ENCODE results near the gene ABR.
A peak's percentile ranks its signal among the peaks of the same experiment; 100 is the strongest.

Gene ABR

DNA sequence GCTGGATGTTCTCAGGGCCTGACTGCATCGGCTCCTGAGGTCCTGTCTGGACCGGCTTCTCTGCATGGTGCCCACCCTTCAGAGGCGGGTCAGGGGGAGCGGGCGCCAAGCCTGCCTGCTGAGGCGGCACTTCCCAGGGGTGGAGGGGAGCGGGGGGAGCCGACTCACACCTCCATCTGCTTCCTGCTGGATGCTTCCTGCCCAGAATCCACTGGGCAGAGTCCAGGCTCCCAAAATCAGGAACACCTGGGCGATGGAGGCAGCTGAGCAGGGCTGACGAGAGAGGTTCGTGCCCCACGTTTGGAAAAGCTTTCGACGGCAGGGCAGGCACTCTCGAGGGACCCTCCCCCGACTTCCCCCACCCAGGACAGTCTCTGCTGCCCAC is 140.7 kb downstream of the ABR start:
- Histone ChIP-seq H3K4me1 (ENCODE audit: insufficient read depth, low read length) (peaks cover 9% of the 10 kb centered on the region; the same call in 1 of the 2 replicates), H3K9ac (ENCODE audit: low read depth, low read length) (no peak overlapping the region), H3K9me3 (ENCODE audit: control insufficient read depth, insufficient read depth, low read length) (no peaks in the 10 kb centered on the region), H3K36me3 (ENCODE audit: insufficient read depth, low read length) (no peaks in the 10 kb centered on the region; the same call in 1 of the 2 replicates)

DNA sequence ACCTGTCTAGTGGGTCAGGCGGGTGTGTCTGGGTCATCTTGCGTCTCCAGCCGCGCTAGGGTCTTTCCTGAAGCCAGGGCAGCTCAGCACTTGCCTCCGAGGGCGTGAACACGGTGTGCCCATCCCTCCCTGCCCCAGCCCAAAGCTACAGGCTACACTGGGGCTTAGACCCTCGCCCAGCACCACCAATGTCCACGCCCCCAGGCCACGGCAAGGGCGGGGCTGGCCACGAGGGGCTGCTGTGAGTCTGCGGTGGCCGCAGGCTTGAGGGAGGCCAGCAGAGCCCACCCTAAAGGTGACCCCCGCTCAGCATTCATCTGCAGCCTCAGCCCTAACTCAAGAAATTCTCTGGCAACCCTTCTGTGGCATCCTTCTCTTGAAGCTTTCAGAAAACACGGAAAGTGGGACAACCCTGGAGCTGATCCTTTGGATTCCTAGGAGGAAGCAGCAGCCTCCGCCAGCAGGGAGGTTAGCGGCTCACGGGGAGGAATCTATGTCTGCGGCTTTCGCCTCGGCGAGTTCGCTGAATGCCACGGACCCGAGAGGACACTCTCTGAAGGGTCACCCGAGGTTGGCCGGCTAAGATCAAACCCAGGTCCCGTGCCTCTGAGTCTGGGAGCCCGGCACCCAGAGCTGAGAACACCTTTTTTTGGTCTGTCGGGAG is 141.2 kb downstream of the ABR start:
- Histone ChIP-seq H3K9ac (ENCODE audit: low read depth, low read length) (no peak overlapping the region), H3K9me3 (ENCODE audit: control insufficient read depth, insufficient read depth, low read length) (no peaks in the 10 kb centered on the region)

DNA sequence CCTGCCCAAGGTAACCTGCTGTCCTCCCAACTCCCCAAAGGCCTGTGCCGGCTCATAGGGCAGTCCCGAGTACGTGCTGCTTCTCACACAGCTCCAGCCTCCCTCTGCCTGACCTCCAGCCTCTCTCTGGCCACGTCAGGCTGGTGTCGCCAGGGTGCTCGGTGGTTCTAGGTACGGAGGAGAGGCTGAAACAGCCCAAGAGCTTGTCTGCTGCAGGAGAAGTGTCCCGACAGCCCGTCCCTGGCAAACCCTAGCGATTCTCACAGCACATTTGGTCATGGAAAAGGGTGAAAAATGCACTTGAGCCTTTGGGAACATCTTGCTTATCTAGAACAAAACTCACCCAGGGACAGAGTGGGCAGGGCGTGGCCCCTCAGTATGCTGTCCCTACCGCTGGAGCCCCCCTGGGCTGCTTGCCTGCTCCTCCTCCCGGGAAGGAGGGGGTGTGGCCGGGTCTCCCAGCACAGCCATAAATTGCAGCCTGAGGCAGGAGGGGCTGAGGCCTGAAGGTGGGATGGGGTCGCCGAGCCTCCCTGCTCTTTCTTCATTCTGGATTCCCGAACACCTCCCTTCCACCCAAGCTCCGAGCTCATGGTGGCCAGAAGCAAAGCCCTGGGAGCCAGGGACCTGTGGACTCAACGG is 142.4 kb downstream of the ABR start:
- H3K9ac ChIP-seq (ENCODE audit: low read depth, low read length) = no peak overlapping the region

More for the DNA sequence above, 141.2 kb downstream of the ABR start:
- no peaks in the 10 kb centered on the region; the same call in 1 of the 2 replicates for H3K36me3 ChIP-seq (ENCODE audit: insufficient read depth, low read length)
- H3K4me1 ChIP-seq (ENCODE audit: insufficient read depth, low read length) = peaks cover 9% of the 10 kb centered on the region; the same call in 1 of the 2 replicates

DNA sequence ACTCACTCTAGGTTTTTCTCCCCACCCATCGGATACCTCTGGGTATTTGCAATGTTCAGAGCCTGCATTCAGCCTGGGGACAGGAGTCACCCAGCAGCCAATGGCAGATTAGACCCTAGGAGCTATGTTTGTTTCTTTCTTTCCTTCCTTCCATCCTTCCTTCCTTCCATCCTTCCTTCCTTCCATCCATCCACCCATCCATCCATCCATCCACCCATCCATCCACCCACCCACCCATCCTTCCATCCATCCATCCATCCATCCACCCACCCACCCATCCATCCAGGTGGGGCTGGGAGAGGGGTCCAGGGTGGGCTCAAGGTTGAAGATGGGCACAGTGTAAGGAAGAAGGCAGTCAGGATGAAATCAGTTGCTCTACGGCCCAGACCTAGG is 142.9 kb downstream of the ABR start:
- no peaks in the 10 kb centered on the region; the same call in 1 of the 2 replicates for H3K36me3 ChIP-seq (ENCODE audit: insufficient read depth, low read length)
- peaks cover 9% of the 10 kb centered on the region; the same call in 1 of the 2 replicates for H3K4me1 ChIP-seq (ENCODE audit: insufficient read depth, low read length)

More for the DNA sequence above, 142.4 kb downstream of the ABR start:
- Histone ChIP-seq H3K36me3 (ENCODE audit: insufficient read depth, low read length) (no peaks in the 10 kb centered on the region; the same call in 1 of the 2 replicates), H3K9me3 (ENCODE audit: control insufficient read depth, insufficient read depth, low read length) (no peaks in the 10 kb centered on the region), H3K4me1 (ENCODE audit: insufficient read depth, low read length) (peaks cover 9% of the 10 kb centered on the region; the same call in 1 of the 2 replicates)

DNA sequence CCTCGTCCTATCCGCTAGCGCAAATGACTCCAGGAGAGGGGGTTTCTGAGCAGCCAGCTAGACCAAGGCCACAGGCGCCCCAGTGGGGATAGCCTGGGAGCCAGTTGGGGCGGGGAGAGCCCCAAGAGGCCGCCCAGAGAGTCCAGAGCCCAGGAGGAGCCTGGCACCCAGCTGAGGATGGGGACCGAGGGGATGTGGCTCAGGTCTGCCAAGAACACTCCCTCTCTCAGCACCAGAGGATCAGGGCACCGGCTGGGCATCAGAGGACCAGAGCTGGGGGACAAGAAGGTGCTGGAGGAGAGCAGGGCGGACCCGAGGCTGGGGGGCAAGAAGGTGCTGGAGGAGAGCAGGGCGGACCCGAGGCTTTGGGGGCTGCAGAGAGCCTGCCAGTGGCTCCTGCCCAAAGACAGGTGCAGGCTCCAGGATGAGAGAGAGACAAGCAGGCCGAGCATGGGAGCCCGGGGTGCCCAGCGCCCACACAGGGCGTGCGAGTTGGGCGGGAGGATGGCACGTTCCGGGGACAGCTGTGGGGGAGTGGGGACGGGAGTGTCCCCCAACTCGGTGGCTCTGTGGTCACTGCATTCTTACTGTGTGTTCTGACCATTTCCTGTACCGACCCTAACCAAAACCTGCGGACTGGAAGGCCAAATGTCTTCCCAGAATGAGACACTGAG is 143.5 kb downstream of the ABR start:
- Histone ChIP-seq H3K4me1 (ENCODE audit: insufficient read depth, low read length) (peaks cover 9% of the 10 kb centered on the region; the same call in 1 of the 2 replicates), H3K36me3 (ENCODE audit: insufficient read depth, low read length) (no peaks in the 10 kb centered on the region; the same call in 1 of the 2 replicates), H3K9ac (ENCODE audit: low read depth, low read length) (no peak overlapping the region), H3K9me3 (ENCODE audit: control insufficient read depth, insufficient read depth, low read length) (no peaks in the 10 kb centered on the region)

More for the DNA sequence above, 142.9 kb downstream of the ABR start:
- Histone ChIP-seq H3K9ac (ENCODE audit: low read depth, low read length) (no peak overlapping the region), H3K9me3 (ENCODE audit: control insufficient read depth, insufficient read depth, low read length) (no peaks in the 10 kb centered on the region)

DNA sequence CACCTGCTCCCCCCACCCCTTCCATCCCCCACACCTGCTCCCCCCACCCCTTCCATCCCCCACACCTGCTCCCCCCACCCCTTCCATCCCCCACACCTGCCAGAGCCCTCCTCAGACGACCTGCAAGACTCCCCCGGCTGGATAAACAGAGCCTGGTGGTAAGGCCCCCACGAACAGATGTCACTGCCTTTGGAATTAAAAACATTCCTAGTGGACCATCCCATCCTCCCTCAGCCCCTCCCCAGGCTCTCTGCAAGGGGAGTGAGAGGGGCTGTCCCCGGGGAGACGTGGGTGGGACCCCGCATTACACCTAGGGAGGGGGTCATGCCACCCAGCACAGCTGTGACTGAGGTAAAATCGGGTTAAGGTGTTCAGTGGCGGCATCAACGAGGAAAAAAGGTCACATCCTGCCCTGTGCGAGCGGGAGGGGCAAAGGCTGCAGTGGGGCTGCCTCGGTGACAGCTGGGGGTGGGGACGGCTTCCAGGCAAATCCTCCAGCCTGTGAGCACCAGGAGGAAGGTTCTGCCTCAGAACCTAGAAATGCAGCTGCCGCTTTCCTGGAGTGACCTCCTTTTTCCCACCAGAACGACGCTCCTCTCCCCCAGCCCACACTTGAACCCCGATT is 144.1 kb downstream of the ABR start:
- Histone ChIP-seq H3K9ac (ENCODE audit: low read depth, low read length) (no peak overlapping the region), H3K4me1 (ENCODE audit: insufficient read depth, low read length) (peaks cover 9% of the 10 kb centered on the region; the same call in 1 of the 2 replicates), H3K36me3 (ENCODE audit: insufficient read depth, low read length) (no peaks in the 10 kb centered on the region; the same call in 1 of the 2 replicates), H3K9me3 (ENCODE audit: control insufficient read depth, insufficient read depth, low read length) (no peaks in the 10 kb centered on the region)

DNA sequence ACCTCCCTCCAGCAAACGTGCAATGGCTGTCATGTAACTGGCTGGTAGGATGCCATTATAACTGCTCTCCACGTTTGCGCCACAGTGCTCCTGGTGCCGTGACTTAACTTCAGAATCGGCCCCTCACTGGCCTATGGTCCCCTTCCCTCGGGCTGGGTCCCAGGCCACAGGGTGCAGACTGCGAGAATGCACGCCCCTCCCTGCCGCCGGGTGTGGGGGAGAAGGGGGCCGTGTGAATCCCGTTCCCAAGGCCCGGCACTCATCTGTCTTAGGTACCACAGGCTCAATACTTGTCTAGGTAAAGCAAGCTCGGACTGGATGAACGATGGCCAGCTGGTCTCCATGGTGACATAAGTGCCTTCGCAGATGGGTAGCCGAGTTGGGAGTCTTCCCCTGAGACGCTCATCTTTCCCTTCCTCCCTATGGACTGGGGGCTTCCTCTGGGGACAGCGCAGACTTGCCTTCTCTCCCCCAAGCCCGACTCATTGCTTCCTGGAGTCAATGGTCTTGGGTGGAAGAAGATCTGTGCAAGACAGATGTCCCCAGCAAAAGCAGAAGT is 145.1 kb downstream of the ABR start:
- Histone ChIP-seq H3K9me3 (ENCODE audit: control insufficient read depth, insufficient read depth, low read length) (no peaks in the 10 kb centered on the region), H3K4me1 (ENCODE audit: insufficient read depth, low read length) (peaks cover 8% of the 10 kb centered on the region; the same call in 1 of the 2 replicates), H3K9ac (ENCODE audit: low read depth, low read length) (no peak overlapping the region), H3K36me3 (ENCODE audit: insufficient read depth, low read length) (no peaks in the 10 kb centered on the region)

DNA sequence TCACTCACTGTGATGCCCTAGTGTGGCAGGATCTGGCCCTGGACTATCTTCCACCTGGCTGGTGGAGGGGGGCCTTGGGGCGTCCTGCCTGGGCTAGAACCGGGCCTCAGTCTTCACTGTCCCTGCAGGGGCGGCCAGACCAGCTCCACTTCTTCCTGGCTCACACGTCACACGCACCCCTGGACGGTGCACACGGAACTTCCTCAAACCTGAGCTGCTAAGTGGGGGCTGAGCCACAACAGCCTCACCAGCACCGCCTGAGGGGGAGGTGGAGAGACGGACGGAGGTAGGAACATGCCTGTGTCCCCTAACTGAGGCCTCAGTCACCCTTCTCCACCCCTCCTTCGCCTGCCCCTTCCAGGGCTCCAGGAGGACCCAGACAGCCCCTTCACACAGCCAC is 146.3 kb downstream of the ABR start:
- Histone ChIP-seq H3K4me1 (ENCODE audit: insufficient read depth, low read length) (no peaks in the 10 kb centered on the region; the same call in 1 of the 2 replicates), H3K36me3 (ENCODE audit: insufficient read depth, low read length) (no peaks in the 10 kb centered on the region), H3K9ac (ENCODE audit: low read depth, low read length) (no peak overlapping the region), H3K9me3 (ENCODE audit: control insufficient read depth, insufficient read depth, low read length) (no peaks in the 10 kb centered on the region)

DNA sequence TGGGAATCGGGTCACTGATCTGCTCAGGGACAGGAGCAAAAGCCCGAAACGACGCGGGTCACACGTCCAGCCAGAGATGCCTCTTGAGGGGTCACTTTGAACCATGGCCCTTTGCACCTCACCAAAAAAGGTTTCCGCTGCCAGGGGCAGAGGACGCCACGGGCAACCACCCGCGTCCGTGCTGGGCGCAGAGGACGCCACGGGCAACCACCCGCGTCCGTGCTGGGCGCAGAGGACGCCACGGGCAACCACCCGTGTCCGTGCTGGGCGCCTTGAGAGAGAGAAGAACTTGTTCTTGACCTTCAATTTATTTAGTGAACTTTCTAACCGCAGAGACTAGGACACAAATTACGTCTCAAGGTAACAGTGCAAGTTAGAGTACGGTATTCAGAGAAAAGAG is 147.4 kb downstream of the ABR start:
- peak overlapping the region; percentile 33; the same call in 1 of the 2 replicates for H3K9ac ChIP-seq (ENCODE audit: low read depth, low read length)
- no peaks in the 10 kb centered on the region for H3K36me3 ChIP-seq (ENCODE audit: insufficient read depth, low read length)
- H3K9me3 ChIP-seq (ENCODE audit: control insufficient read depth, insufficient read depth, low read length) = no peaks in the 10 kb centered on the region
- no peaks in the 10 kb centered on the region; the same call in 1 of the 2 replicates for H3K4me1 ChIP-seq (ENCODE audit: insufficient read depth, low read length)

DNA sequence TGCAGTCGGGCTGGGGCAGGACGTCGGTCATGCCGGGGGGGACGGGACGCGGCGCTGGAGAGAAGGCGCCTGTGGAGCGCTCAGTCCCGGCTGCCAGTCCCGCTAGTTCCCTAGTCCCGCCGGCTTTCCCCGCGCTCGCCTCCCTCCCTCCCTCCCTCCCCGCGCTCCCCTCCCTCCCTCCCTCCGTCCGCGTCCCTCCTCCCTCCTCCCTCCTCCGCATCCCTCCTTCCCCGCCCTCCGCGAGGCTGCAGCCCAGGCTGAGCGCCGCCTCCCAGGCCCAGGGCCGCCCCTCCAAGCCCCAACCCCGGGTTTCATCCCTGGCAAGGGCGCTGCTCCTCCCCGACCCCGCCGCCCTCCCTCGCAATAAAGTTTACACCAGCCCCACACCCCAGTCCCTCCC is 148.1 kb downstream of the ABR start:
- no peaks in the 10 kb centered on the region; the same call in 1 of the 2 replicates for H3K4me1 ChIP-seq (ENCODE audit: insufficient read depth, low read length)
- no peaks in the 10 kb centered on the region for H3K9me3 ChIP-seq (ENCODE audit: control insufficient read depth, insufficient read depth, low read length)
- H3K9ac ChIP-seq (ENCODE audit: low read depth, low read length) = peak overlapping the region; percentile 40; the same call in 1 of the 2 replicates
- no peaks in the 10 kb centered on the region for H3K36me3 ChIP-seq (ENCODE audit: insufficient read depth, low read length)

DNA sequence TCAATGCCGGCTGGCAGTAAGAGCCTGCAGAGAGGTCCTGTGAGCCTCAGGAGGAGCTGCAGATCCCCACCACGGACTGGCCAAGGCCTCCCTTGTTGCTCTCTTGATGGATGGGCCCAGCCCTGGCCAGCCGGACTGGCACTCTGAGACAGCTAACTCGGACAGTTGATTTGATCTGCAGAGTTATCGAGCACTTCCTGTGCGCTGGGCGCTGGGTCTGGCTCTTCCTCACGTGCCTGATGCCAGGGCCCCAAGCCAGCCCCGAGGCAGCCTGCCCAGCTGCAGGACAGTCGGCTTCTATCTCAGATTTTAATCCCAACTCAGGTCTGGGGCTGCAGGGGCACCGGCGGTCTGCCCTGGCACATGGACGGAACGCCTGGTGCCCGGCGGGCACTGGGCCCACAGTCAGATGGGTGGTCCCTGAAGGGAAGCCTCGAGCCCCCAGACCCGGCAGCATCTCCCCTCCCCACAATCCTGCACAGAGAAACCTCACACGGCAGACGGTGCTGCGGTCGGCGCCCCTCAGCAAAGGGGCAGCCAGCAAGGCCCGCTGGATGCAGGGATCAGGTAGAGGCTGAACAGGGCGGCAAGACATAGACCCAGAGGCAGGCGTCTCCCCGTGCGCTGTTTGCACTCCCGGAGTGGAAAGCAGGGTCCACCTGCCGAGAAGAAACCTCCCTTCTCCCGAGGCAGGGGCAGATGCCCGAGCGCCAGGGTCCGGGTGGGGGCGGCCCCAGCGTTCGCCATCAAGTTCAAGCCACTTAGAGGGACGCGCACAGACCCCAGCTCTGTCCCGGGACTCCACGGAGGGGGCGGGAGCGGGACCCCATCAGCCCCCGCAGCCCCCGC is 148.9 kb downstream of the ABR start:
- no peaks in the 10 kb centered on the region for H3K9me3 ChIP-seq (ENCODE audit: control insufficient read depth, insufficient read depth, low read length)
- H3K4me1 ChIP-seq (ENCODE audit: insufficient read depth, low read length) = no peaks in the 10 kb centered on the region; the same call in 1 of the 2 replicates
- H3K36me3 ChIP-seq (ENCODE audit: insufficient read depth, low read length) = no peaks in the 10 kb centered on the region
- H3K9ac ChIP-seq (ENCODE audit: low read depth, low read length) = peak overlapping the region; percentile 24; the same call in 1 of the 2 replicates

DNA sequence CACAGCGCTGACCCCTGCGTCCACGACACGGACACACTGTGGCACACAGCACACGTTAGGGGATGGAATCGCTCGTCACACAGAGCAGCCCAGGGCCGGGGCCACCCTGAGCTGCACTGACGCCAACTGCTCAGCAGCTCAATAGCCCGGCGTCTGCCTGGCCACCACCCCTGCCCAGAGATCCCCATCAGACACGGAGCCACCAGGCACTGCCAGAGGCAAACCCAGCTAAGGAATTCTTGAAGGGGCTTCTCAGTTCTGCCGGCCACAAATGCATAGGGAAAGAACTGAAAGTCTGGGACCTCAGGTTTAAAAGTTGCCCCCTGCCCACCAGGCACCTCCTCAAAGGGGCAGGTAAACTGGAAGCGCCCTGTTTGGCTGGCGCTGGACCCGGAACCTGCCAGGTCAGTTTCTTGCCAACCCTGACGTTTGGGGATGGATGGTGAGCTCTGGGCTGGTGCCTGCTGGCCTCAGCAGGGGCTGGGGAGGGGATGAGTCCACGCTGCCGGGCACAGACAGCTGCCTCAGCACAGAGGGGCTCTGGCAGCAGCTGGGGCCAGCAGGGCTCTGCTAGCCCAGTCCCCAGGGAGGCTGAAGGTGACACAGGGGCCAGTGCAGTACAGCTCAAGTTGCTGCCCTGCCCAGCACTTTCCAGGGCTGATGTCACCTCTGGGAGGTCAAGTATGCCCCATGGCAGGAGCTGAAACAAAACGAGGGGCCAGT is 149.7 kb downstream of the ABR start:
- Histone ChIP-seq H3K36me3 (ENCODE audit: insufficient read depth, low read length) (no peaks in the 10 kb centered on the region), H3K9ac (ENCODE audit: low read depth, low read length) (no peak overlapping the region), H3K4me1 (ENCODE audit: insufficient read depth, low read length) (no peaks in the 10 kb centered on the region), H3K9me3 (ENCODE audit: control insufficient read depth, insufficient read depth, low read length) (no peaks in the 10 kb centered on the region)

Measured in ES-I3 (cell line).